ENCODE measurements around the gene NRN1.

The NRN1 gene

DNA sequence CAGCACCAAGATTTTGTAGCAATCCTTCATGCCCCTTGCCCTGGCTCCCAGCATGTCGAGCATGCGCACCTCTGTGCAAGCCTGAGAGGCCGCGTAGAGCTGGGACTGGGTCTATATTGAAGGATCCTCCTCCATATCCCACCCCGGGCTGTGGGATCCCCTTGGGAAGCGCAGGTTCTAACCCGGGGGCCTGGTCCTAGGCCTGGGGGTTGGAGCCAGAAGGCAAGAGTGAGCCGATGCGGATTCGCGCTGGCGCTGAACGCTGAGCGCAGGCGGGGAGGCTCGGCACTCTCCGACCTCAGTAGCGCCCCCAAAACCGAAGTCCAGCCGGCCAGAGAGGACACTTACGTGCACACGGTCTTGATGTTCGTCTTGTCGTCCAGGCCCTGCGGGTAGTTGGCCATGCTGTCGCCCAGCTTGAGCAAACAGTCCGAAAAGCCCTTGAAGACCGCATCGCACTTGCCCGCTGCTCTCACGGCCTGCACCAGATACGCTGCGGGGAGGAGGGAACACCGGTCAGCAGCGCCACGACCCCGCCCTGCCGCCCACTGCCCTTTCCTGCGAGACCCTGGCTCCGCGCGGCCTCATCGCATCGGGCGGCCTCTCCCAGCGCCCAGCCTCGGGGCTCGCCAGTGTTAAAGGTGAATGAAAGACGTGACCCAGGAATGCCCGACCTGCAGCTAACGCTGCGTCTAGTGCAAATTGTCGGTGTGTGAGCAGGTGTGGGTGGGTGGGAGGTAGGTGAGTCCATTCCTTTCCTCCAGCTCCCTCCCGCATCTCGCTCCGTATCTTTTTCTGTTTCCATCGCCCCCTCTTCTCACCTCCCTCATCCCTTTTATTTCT is 4.5 kb downstream of the NRN1 start:
- no peak for DNase-seq (ENCODE audit: low spot score)

DNA sequence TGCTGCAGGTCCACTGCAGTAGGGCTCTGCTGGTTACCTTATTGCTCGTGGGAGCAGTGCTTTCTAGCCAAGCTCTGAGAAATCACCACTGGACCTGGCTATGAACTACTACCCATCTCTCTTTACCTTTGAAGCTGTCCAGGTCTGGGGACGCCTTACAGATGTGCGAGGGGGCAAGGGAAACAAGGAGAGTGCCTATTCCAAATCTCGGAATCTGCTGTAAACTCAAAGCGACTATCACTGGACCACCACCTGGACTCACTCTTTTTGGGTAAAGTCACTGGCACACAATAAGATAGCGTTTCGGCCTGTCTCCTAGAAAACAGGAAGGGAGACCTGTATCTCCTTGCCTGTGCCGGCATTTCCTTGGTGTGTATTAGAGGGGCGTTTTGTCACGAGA is 5.3 kb downstream of the NRN1 start:
- no peak for DNase-seq (ENCODE audit: low spot score)

DNA sequence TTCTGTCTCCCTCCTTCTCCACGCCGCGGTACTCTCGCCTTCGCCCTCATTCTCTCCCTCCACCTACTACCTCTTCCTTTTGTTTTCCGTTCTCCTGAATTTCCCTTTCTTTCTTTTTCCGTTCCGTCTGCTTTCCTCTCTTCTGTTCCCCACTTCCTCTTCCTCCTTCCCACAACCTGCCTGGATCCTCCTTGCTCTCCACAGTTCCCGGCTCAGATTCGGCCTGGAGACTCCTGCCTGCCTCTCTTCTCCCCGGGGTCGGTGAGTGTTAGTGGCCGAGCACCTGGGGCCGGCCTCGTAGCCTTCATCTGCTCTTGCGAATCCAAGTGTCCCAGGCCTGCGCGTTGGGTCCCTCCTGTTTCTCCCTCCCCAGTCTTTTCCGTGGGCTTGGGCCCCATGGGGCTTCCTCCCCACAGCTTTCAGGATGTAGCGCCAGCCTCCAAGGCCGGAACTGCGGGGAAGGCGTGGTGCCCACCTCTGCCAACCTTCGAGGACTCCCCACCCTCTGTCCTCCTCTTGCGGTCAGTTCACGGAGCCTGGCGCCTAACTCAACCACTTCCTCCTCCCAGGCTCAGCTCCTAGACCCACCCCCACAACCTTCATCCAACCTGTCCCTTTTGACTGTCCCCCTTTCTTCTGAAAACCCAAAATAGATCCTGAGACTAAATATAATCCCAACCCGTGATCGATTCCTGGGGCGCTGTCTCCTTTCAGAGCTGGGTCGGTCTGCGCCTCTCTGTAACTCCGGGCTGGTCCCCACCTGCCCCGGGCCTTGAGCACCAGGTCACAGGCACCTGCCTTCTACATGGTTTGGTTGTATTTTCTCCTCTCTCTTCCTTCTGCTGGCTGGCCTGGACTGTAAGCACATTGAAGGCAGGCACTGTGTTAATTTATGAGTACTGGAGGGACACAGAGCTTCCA is 6.8 kb downstream of the NRN1 start:
- no peak for DNase-seq (ENCODE audit: low spot score)

DNA sequence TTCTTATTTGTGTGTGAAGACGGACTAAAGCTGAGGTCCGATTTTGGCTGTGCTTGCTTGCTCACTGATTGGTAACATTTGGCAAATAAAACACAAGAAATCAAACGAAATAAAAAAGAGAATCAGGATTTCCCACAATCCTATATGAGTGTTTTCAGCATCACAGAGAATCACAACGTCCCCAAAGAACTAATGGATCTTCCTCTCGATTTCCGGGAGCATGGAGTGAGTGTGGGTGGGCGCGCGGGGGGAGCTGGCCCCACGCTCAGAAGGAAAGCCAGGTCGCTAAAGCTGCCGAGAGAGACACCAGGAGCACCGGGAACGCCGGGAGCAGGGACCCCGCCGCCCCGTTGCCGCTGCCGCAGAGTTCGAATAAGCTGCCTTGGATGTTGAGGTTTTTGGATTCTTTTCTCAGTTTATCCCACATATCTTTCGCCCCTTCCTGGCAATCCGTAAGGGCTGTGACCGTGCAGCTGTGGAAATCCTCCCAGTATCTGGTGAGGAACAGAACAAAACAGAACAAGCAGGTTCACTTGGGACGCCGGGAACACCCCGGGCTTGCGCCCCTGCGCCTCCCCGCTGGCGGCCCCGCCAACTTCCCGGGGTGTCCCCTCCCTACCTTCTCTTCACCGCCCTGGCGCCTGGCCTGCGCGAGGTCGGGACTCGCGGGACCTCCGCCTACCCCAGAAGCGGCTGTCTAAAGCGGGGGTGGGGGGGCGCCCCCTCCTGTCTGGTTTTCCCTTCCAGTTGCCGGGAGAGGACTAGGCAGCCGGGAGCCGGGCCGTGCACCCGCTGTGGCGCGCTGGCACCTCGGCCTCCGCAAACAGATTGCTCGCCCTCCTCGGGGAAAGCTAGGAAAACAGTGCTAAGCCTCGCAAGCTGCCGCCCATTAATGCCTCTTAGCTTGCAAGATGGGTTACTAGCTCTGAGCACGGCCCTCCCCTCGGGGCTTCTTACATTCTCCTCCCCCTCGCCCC is 7.7 kb downstream of the NRN1 start:
- no peak for DNase-seq (ENCODE audit: low spot score)

DNA sequence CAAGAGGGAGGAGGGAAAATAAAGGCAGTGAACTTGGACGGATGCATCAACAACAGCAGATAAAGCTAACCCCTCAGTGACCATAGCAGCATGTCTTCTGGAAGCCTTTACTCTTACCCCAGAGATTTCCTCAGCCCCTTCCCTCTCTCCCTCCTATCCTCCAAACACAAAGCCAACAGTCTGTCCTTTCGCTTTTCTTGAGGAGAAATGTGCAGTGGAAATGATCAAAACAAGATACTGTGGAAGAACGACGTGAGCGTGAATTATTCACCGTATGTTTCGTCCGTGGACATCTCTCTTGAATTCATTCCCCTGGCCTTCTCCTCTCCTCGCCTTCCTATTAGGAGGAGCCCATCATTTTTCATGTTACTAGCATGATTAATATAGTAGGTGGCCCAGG is 8.5 kb downstream of the NRN1 start:
- no peak for DNase-seq (ENCODE audit: low spot score)

DNA sequence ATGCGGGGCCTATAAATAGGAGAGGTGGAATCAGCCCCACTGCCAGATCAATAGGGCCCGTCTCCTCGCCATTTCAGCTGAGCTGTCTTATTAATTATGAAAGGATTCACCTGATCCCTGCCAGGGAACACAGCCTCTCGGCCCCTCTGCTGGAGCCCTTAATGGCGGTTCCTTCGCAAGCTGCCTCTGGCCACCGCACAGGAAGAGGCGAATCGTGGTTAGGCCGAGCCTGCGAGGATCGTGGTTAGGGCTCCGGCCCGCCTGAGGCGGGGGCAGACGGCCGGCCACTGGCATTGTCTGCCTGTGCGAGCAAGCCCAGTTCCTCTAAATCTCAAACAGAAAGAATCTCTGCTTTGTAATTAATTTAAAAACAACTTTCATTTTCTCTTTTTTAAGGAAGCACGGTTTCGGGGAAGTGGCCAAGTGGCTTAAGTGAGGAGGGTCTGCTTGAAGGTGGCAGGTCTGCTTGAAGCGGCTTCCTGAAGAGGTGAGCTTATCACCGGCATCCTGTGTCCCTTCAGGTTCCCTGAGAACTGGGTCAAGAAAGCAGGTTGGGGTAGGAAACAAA is 9.2 kb downstream of the NRN1 start:
- no peak for DNase-seq (ENCODE audit: low spot score)

DNA sequence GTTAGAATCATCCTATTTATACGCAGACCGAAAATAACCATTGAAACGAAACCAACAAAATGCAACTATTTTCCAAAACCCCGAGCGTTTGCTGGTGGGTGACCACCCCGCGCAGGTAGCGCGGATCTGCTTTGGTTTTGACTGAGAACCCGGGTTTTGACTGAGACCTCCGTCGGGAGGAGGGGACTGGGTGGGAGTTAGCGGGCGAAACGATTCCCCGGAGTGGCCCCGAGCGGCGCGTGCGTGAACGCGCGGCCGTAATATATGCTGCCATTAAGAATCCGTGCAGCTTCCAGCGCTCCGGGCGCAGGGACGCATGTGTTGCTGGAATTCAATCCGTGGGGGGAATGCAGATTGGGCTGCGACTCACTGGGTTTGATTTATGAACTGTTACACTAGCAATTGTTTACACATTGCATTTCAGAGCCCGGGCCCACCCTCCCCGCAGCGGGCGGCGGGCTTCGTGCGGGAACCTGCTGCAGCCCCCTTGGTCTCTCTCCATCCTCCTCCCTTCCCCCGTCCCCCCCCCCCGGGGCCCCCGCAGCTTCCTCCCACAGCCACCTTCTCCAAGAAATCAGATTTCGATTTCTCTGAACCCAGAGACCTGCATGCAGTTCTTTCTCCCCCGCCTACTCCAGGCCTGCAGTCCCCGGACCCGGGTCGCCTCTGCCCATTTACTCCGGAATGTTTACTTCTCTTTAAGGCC is 9.9 kb downstream of the NRN1 start:
- no peak for DNase-seq (ENCODE audit: low spot score)

DNA sequence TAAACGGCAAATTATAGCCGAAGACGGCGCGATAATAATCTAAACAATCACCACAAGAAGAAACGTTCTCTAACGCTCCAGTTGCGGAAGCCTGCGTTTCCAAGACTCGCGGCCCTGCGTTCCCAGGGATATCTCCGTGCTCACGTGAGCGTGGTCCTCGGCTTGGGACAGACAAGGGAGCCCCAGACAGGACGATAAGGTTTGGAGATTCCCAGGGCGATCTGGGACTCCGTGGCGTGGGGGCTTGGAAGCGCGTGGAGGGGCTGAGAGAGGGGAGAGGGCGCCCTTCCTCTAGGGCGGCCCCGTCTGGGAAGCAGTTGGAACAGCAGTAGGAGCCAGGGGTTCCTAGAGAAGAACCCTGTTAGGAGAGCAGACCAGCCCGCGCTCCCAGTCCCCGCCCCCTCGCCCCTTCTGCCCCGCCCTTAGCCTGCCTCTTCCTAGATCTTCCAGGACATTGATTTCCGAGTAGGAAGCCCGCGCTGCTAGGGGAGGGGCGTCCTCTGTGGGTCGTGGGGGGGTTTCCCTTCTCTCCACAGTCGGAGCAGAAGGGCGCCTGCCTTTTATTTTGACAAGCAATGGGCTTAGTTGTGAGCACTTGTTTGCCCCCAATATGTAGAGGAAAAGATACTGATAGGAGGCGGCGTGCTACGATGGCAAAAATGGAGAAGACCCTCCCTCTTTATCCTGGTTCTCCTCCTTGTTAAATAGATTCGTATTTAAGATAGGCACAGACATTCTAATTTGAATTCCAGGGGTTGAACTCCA is 10.6 kb downstream of the NRN1 start:
- no peak for DNase-seq (ENCODE audit: low spot score)

DNA sequence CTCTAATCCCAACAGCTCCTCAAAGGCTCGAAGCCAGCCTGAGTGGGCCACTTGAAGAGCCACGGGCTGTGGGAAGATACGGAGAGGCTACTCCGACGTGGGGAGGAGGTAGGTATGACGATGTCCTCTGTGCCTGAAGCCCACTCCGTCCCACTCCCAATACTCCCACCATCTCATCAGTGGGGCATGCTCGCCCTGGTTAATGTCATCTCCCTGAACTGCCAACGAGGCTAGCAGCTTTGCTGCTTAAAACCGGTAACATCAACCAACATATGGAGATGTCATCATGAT is 11.1 kb downstream of the NRN1 start:
- no peak for DNase-seq (ENCODE audit: low spot score)

DNA sequence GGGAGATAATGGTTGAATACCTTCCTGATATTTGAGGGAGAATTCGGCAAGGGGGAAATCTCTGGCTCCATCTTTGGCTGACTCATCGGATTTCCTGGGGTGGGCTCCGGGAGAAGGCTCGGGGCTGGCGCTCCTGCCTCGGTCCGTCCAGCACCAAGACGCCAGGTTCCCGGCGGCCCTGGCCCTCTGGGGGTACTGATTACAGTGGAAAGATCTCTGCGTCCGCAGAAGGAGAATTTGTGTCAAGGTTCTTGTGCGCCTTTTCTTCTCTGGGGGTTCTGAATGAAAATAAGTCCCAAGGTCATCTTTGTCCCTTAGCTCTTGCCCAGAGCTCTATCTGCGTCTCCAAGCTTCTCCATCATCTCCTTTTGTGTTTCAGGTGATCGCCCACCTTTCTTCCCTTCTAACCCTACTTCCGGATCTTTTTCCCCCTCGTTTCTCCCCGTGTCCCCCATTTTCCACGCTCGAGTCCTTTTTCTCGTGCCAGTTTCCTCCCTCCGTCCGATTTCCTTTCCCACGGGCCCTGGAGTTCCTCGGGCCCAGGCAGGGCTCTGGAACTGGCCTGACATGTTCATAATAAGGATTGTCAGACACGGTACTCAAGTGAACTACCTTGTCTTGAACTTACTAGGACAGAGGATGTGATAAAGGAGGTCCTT is 11.6 kb downstream of the NRN1 start:
- DNase-seq (ENCODE audit: low spot score), result no peak

DNA sequence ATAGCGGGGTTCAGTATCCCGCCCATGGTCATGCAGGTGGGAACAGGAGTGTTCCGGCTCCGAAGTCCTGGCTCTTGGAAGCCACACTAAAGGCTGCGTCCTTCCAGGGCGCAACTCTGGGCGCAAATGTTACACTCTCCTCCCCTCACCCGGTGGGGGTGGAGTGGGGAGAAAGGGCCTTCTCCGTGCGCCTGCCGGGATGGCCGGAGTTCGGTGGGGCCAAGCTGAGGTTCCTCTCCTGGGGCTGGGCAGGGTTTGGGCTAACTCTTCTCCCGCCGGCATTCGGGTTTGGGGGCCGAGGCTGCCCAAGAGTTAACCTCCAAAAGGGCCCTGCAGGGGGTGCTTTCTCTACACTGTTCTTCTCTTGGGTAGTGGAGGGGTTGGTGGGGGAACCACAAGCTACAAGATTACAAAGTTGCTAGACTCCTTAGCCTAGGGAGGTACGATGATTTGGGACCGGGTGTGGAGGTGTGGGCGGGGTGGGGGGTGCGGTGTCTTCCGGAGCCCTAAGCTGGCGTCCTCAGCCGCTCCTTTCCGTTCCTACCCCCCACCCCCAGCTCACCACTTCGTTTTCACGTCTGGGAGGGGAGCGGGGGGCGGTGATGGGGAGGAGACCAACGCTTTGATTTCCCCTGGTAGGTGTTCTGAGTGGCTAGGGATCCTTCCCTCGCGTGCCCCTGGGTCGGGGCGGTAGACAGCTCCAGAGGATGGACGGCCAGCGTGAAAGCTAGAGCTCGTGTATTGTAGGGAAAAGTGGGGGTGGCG is 12.3 kb downstream of the NRN1 start:
- no peak for DNase-seq (ENCODE audit: low spot score)

DNA sequence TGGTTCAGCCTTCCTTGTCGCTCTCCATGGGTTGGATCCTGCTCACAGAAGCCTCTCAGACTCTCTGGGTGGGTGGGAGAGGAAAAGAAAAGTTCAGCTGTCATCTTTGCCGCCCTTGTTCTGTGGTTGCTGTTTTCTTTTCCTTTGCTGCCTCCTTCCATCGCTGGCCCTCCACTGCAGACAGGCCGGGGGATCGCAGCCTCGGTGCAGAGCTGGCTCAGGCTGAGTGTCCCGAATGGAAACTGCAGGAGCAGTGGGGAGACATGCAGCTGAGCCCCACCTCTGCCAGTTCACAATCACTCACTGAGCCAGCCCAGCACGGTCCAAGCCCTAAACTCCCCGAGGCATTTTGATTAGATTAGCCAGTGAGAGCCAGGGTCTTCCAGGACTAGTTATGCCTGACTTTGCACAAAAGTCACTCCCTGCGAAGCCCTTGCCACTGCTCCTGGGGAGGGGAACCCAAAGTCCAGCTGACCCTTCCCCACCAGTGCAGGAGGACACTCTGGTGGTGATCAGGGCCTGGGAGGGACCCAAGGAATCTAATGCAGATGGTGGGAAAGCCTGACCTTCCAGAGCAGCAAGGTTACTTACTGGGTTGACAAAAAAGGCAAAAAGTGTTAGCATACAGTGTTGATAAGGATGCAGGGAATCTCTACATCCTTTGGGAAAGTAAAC is 14.0 kb downstream of the NRN1 start:
- no peak for DNase-seq (ENCODE audit: low spot score)

DNA sequence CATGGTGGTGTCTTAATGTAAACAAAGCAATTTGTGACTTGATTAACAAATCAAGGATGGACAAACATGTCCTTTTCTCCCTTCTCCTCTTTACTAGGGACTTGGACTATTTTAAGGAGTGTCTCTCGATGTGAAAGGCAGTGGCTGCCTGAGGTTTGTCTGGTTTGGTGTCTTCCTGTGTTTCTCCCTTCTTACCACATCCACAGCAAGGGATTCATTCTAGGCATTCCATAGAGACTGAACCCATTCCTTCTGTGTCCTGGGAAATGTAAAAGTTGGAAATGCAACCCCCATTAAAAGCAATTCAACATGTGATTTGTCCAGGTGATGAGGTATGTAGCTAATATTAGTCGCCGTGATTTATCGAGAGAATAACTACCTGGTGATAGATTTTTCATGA is 15.9 kb downstream of the NRN1 start:
- no peak for DNase-seq (ENCODE audit: low spot score)

DNA sequence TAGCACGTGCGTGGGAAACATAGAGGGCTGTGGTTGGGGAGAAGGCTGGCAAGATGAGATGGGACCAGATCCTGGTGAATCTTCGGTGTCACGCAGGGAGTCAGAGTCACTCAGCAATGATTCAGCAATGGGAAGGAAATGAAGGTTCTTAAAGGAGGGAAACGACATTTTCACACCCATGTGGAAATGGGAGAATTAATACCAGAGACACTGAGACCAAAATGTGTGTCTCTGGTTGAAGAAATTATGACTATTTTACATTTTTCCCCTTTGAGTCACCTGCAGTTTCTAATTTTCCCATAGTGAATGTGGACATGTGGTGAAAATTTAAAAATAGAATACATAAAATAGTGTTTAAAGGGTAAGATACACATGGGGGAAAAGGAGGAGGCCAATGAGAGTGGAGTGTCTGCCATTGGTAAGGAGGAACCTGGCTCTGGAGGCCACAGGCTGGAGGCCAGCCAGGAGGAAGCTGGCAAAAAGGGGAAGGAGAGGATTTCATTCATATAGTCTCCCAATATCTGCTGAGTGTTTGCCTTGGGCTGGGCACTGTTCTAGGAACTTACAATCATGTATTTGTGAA is 17.5 kb downstream of the NRN1 start:
- peak; percentile 60 for DNase-seq (ENCODE audit: low spot score)

DNA sequence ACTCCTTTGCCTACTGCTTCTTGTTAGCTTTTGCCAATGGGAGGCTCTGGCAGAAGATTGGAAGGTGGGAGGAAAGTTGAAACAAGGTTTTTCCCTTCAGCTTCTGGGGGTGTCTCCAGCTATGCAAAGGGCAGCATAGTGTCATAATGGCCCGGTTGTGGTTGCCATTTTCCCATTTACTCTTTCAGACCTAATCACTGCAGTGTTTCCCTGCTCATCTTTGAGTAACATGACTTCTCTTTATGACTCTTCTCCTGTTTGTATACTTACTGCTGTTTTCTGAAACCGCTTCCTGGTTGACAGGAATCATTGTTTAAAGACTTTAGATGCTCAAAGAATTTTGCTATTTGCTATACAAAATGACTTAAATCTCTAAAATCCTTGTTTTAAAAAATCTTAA is 19.9 kb downstream of the NRN1 start:
- DNase-seq (ENCODE audit: low spot score), result no peak

DNA sequence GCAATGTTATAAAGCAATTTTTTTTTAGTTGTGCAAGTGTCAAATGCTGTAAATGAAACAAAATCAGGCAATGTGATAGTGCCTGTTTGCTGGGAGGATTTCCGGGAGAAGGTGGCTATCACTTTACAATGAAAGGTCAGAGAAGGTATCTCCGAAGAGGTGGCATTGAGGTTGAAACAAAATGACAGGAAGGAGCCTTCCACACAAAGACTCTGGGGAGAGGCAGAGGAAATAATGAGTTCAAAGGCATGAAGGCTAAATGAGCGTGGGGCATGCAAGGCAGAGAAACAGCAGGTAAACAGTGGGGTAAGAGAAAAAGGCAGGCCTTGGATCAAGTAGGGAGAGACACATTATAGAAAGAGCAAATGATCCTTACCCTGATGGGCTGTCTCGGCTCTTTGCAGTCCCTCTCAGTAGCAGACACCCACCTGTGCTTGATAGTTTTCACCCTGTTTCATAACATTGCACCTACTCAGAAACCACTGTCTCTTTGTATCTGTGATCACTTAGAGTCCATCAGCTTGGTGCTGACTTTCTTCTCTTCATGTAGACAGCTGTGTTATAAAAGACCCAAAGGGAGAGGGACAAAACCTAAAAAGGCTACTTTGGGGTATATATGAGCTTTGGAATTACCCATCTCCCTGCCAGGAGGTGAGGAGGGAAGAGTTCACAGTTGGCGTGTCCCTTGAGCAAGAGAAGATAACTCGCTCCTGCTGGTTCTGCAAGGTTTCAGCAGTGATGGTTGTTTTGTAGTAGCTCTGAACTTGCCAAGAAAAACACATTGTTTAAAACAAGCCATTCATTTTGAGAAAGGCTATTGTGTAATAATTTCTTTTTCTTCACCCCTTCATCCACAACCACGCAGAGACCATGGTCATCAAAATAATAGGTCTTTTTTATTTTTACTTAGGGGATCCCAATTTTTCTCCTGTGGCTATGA is 22.3 kb downstream of the NRN1 start:
- DNase-seq (ENCODE audit: low spot score), result no peak

Measured in pons (tissue), 1 donor.